ENCODE data around the gene SH3RF2. TPM values are rescaled to one million over a fixed set of nuclear protein-coding genes. Genes with fewer than 3 reads are reported as not detected.
A peak's percentile ranks its signal among the peaks of the same experiment; 100 is the strongest.
"Not testable (repeated sequence)": the region's sequence is repeated elsewhere in the genome, so short reads cannot be mapped to it uniquely, and the experiment has no call there.

Gene SH3RF2
- total RNA-seq, 2 donors from 2014 or later = not detected

- ATAC-seq = no peak
- Mint-ChIP-seq H3K9me3 (peaks cover 0 to 2% of the 10 kb centered on the region in 2 donors), H3K27ac (no peak overlapping the region), H3K36me3 (no peaks in the 10 kb centered on the region)
- no peak for DNase-seq (ENCODE audit: low spot score in 2 of 2)
These were observed 45.5 kb downstream of the SH3RF2 start for GRCh38 chr5:145981589-145982571.

- H3K36me3 Mint-ChIP-seq = no peaks in the 10 kb centered on the region
- no peak for DNase-seq (ENCODE audit: low spot score in 2 of 2)
These were observed 46.4 kb downstream of the SH3RF2 start for GRCh38 chr5:145982572-145983318.

GRCh38 chr5:145983446-145983845 is 47.1 kb downstream of the SH3RF2 start:
- H3K36me3 Mint-ChIP-seq = no peaks in the 10 kb centered on the region
- peaks cover 0 to 2% of the 10 kb centered on the region in 2 donors for H3K9me3 Mint-ChIP-seq
- no peak overlapping the region for H3K27ac Mint-ChIP-seq
- no peak for ATAC-seq
- DNase-seq (ENCODE audit: low spot score in 2 of 2) = no peak

More at GRCh38 chr5:145982572-145983318, 46.4 kb downstream of the SH3RF2 start:
- Mint-ChIP-seq H3K9me3 (peaks cover 0 to 2% of the 10 kb centered on the region in 2 donors), H3K27ac (no peak overlapping the region)
- ATAC-seq = no peak

GRCh38 chr5:145984072-145984471 is 47.7 kb downstream of the SH3RF2 start:
- Mint-ChIP-seq H3K36me3 (no peaks in the 10 kb centered on the region), H3K9me3 (peaks cover 0 to 2% of the 10 kb centered on the region in 2 donors), H3K27ac (no peak overlapping the region)
- DNase-seq (ENCODE audit: low spot score in 2 of 2) (no peak), ATAC-seq (no peak)

GRCh38 chr5:145987856-145988255 is 51.5 kb downstream of the SH3RF2 start:
- Mint-ChIP-seq H3K36me3 (no peaks in the 10 kb centered on the region), H3K9me3 (peaks cover 0 to 6% of the 10 kb centered on the region in 2 donors), H3K27ac (no peak overlapping the region)
- DNase-seq (ENCODE audit: low spot score in 2 of 2) (no peak), ATAC-seq (no peak)

- peaks cover 3 to 10% of the 10 kb centered on the region in 2 donors for H3K9me3 Mint-ChIP-seq
- no peak overlapping the region for H3K27ac Mint-ChIP-seq
- ATAC-seq = no peak
- H3K36me3 Mint-ChIP-seq = peaks cover 4 to 9% of the 10 kb centered on the region in 2 donors
- no peak for DNase-seq (ENCODE audit: low spot score in 2 of 2)
These were observed 52.6 kb downstream of the SH3RF2 start for GRCh38 chr5:145988993-145989392.

- Mint-ChIP-seq H3K36me3 (peaks cover 7 to 11% of the 10 kb centered on the region in 2 donors), H3K9me3 (peaks cover 7 to 12% of the 10 kb centered on the region in 2 donors), H3K27ac (no peak overlapping the region)
- no peak for DNase-seq (ENCODE audit: low spot score in 2 of 2)
- ATAC-seq = no peak
These were observed 53.0 kb downstream of the SH3RF2 start for GRCh38 chr5:145989428-145989827.

GRCh38 chr5:145990170-145990569 is 53.8 kb downstream of the SH3RF2 start:
- ATAC-seq (no peak), DNase-seq (ENCODE audit: low spot score in 2 of 2) (no peak)
- peaks cover 7 to 12% of the 10 kb centered on the region in 2 donors for H3K9me3 Mint-ChIP-seq

GRCh38 chr5:145991044-145991575 is 54.7 kb downstream of the SH3RF2 start:
- Mint-ChIP-seq H3K27ac (no peak overlapping the region), H3K36me3 (peaks cover 7 to 11% of the 10 kb centered on the region in 2 donors), H3K9me3 (peaks cover 7 to 12% of the 10 kb centered on the region in 2 donors)
- ATAC-seq (no peak), DNase-seq (ENCODE audit: low spot score in 2 of 2) (no peak)

More at GRCh38 chr5:145990170-145990569, 53.8 kb downstream of the SH3RF2 start:
- Mint-ChIP-seq H3K36me3 (peaks cover 7 to 11% of the 10 kb centered on the region in 2 donors), H3K27ac (no peak overlapping the region)

- peaks cover 7 to 12% of the 10 kb centered on the region in 2 donors for H3K9me3 Mint-ChIP-seq
- not testable (repeated sequence) for DNase-seq (ENCODE audit: low spot score in 2 of 2); H3K27ac Mint-ChIP-seq; ATAC-seq
- H3K36me3 Mint-ChIP-seq = peaks cover 7 to 11% of the 10 kb centered on the region in 2 donors
These were observed 57.2 kb downstream of the SH3RF2 start for GRCh38 chr5:145993538-145993937.

- DNase-seq (ENCODE audit: low spot score in 2 of 2) (no peak), ATAC-seq (no peak)
- peaks cover 7 to 12% of the 10 kb centered on the region in 2 donors for H3K9me3 Mint-ChIP-seq
- H3K36me3 Mint-ChIP-seq = peaks cover 7 to 11% of the 10 kb centered on the region in 2 donors
- H3K27ac Mint-ChIP-seq = no peak overlapping the region
These were observed 59.8 kb downstream of the SH3RF2 start for GRCh38 chr5:145996135-145996534.

- Mint-ChIP-seq H3K9me3 (peaks cover 0 to 2% of the 10 kb centered on the region in 2 donors), H3K27ac (no peak overlapping the region), H3K36me3 (peaks cover 0 to under 1% of the 10 kb centered on the region in 2 donors)
- DNase-seq (ENCODE audit: low spot score in 2 of 2) (no peak), ATAC-seq (peak in 1 of 2 donors; percentile 73)
These were observed 62.8 kb downstream of the SH3RF2 start for GRCh38 chr5:145999208-145999607.

- Mint-ChIP-seq H3K27ac (no peak overlapping the region), H3K9me3 (no peaks in the 10 kb centered on the region)
- ATAC-seq = no peak
These were observed 63.7 kb downstream of the SH3RF2 start for GRCh38 chr5:146000072-146000471.

GRCh38 chr5:146001544-146002190 is 65.3 kb downstream of the SH3RF2 start:
- no peak for ATAC-seq
- Mint-ChIP-seq H3K9me3 (no peaks in the 10 kb centered on the region), H3K36me3 (no peaks in the 10 kb centered on the region), H3K27ac (no peak overlapping the region)
- no peak for DNase-seq (ENCODE audit: low spot score in 2 of 2)

More at GRCh38 chr5:146000072-146000471, 63.7 kb downstream of the SH3RF2 start:
- DNase-seq (ENCODE audit: low spot score in 2 of 2) = no peak
- no peaks in the 10 kb centered on the region for H3K36me3 Mint-ChIP-seq

GRCh38 chr5:146002491-146002890 is 66.1 kb downstream of the SH3RF2 start:
- no peak for ATAC-seq
- no peaks in the 10 kb centered on the region for H3K36me3 Mint-ChIP-seq
- peaks cover 0 to 5% of the 10 kb centered on the region in 2 donors for H3K9me3 Mint-ChIP-seq
- no peak for DNase-seq (ENCODE audit: low spot score in 2 of 2)
- H3K27ac Mint-ChIP-seq = no peak overlapping the region

GRCh38 chr5:146003852-146004251 is 67.5 kb downstream of the SH3RF2 start:
- Mint-ChIP-seq H3K27ac (no peak overlapping the region), H3K9me3 (peaks cover 0 to 5% of the 10 kb centered on the region in 2 donors), H3K36me3 (no peaks in the 10 kb centered on the region)
- DNase-seq (ENCODE audit: low spot score in 2 of 2) = no peak
- no peak for ATAC-seq
